BJ (cell line): ENCODE data around the gene CIDEB. TPM values are rescaled to one million over a fixed set of nuclear protein-coding genes. Genes with fewer than 3 reads are reported as not detected.

ENCODE experiments used
- CTCF ChIA-PET: fragments of 350-600 bp; formaldehyde crosslinking; extraction: SDS; loops from one replicate; lab custom pipeline; 2021; ENCODE audit warnings: antibody characterized with exemption, inconsistent platforms; lab: Yijun Ruan, JAX
- POLR2A ChIA-PET: fragments of 300-600 bp; sonication (Branson Sonifier 250); formaldehyde crosslinking; extraction: SDS; loops from one replicate; lab custom pipeline; 2021; ENCODE audit warnings: antibody characterized with exemption; lab: Charles Lee
- DNase-seq: peaks from one replicate; pipeline ENCODE4 v3.0.0-alpha.2; 2011; ENCODE audit warnings: low read depth
- H3K27me3 ChIP-seq: 2 replicates; pipeline ENCODE4 v1.6.0; 2011; ENCODE audit warnings: low read length; ENCODE audit not compliant: control insufficient read depth, insufficient read depth
- H3K36me3 ChIP-seq: 2 replicates; pipeline ENCODE4 v1.5.1; 2011; ENCODE audit warnings: low read length; ENCODE audit not compliant: control insufficient read depth, insufficient read depth
- H3K4me3 ChIP-seq: 2 replicates; pipeline ENCODE4 v1.5.1; 2011; ENCODE audit warnings: low read depth, mild to moderate bottlenecking, control low read depth, low read length
- polyA plus RNA-seq: library from polyadenylated mRNA; depleted of rRNA; stranded (reverse); fragments of >200 nt; gene quantifications from 2 replicates; pipeline ENCODE4 v1.2.3, GENCODE V29; 2011
- TF ChIP-seq, protein P1 (sequence below): IDR thresholded peaks from 2 replicates; pipeline ENCODE4 v1.5.1; 2011; ENCODE audit warnings: low read depth, mild to moderate bottlenecking, control low read depth, inconsistent platforms, low read length, moderate library complexity; ENCODE audit not compliant: insufficient read depth

The CIDEB gene
- polyA plus RNA-seq, 1 experiment = 0.98 TPM

DNA sequence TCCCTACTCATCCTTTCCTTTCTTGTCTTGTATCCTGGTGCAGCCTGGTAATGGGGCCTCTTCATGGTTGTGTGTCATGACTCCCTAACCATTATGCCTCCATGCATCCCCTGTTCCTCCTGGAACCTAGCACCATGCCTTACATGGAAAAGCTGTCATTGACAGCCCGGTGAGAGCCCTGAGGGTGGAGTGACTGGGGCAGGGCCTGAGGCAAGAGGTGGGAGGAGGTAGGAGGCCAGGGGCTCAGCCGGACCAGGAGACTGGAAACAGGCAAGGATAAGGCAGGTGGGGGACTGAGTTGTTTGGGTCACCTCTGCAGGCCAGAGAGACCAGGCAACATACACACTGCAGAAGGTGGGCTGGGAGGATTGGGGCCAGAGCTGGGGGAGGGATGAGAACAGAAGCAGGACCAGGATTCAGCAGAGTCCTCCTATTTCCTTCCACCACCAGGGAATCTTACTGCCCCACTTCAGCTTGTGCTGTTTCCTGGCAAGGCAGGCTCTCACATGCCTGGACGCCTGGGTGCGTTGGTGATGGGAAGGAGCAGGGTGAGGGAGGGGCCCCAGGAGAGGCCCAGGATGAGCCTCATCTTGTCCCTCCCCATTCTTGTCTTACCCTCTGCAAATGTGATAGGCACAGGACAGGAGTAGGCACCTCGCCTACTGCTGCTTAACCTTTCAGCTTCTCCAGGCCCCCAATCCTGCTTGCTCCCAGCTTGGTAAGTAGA, 1.9 kb upstream of the CIDEB start, which contains the start of gene LTB4R2:
TSS of gene LTB4R2 (plus strand) at position 603 of the 727 bp plus-strand sequence. CDS start 525 bp downstream, outside the sequence.
- peak within 1 kb of the TSS; percentile 25 for H3K4me3 ChIP-seq
- ChIA-PET CTCF (interaction anchor here (0.7 to 8.0 kb wide), 19 partner anchors 9 to 252 kb away, joined by 3 to 107 read pairs (median 7); partner anchors contain the start of genes CBLN3, DHRS1, KHNYN and NOP9), POLR2A (interaction anchor here (1.1 kb wide), 1 partner anchor 114 kb away, joined by 3 read pairs; the partner anchor contains the start of gene TM9SF1)
- no peak for DNase-seq
- no peaks in the 10 kb centered on the region for H3K27me3 ChIP-seq
- TF ChIP-seq, protein P1, sequence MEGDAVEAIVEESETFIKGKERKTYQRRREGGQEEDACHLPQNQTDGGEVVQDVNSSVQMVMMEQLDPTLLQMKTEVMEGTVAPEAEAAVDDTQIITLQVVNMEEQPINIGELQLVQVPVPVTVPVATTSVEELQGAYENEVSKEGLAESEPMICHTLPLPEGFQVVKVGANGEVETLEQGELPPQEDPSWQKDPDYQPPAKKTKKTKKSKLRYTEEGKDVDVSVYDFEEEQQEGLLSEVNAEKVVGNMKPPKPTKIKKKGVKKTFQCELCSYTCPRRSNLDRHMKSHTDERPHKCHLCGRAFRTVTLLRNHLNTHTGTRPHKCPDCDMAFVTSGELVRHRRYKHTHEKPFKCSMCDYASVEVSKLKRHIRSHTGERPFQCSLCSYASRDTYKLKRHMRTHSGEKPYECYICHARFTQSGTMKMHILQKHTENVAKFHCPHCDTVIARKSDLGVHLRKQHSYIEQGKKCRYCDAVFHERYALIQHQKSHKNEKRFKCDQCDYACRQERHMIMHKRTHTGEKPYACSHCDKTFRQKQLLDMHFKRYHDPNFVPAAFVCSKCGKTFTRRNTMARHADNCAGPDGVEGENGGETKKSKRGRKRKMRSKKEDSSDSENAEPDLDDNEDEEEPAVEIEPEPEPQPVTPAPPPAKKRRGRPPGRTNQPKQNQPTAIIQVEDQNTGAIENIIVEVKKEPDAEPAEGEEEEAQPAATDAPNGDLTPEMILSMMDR = no peak
- peaks cover 12% of the 10 kb centered on the region for H3K36me3 ChIP-seq

DNA sequence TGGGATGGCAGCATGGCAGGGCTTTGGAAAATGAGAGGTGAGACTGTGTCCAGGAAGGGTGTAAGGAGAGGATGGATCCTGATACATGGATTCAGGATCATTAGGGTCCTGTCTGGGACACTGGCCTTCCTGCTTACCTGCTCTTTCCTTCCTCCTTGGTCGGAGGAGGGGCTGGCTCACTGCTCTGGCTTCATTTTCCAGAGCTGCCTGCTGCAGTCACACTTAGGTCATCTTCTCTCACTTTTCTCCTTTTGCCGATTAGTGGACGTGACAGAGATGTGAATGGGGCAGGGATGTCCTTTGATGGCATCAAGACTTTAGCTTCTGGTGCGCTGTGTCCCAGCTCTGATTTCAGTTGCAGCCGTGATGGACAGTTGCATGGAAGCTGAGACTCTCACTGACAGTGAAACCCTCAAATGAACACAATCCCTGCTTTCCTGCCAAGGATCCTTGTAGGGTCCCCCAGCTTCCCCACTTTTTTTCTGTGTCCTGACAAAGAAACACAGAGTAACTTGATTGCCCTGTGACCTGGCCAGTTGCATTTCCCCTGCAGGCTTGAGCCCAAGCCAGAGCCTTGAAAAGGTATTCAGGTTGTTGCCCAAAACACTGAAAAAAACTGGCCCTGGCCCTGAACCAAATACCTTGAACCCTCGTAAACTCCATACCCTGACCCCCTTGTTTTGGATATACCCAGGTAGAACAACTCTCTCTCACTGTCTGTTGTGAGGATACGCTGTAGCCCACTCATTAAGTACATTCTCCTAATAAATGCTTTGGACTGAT, 756 bp upstream of the CIDEB start:
- TF ChIP-seq, protein P1 = no peak
- H3K4me3 ChIP-seq = no peak overlapping the region
- DNase-seq = no peak
- H3K36me3 ChIP-seq = peaks cover 17% of the 10 kb centered on the region
- ChIA-PET CTCF (interaction anchor here (0.6 to 8.0 kb wide), 36 partner anchors 8 to 258 kb away, joined by 3 to 107 read pairs (median 4); partner anchors contain the start of genes DHRS1, MDP1, NOP9 and PSME1), POLR2A (interaction anchor here (1.0 to 1.1 kb wide), 2 partner anchors 113 to 123 kb away, joined by 3 read pairs; partner anchors contain the start of gene TM9SF1)
- no peaks in the 10 kb centered on the region for H3K27me3 ChIP-seq

DNA sequence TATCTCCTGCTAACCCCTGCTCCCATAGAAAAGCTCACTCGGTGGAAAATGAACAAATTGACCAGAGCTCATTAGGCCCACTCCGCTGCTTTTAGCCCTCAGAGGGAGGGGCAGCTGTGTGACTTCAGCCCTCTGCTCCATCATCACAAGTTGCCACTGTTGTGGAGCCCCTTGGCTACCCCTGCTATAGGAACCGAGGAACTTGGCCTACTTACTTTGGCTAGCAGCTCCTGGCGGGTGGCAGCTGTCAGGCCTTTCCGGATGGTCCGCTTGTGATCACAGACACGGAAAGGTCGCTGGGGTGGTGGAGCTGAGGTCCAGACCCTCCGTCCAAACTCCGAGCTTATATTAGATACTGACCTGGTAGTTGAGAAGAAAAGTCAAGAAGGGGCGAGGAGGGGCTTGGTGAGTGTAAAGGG, 612 bp downstream of the CIDEB start:
- peaks cover 25% of the 10 kb centered on the region for H3K36me3 ChIP-seq

DNA sequence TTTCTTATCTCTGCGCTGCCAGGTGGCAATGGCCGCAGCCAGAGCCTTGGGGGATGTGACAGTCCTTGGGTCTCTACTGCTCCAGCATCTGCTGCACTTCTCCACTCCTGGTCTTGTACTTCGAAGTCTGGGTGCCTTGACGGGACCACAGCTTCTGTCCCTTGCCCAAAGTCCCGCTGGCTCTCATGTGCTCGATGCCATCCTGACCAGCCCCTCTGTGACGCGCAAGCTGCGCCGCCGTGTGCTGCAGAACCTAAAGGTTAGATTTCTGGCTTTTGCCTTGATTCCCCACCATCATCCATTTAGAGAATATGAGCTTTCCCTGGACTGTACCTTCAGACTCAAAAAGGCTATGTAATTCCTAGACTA, 3.8 kb downstream of the CIDEB start:
- Histone ChIP-seq H3K36me3 (peaks cover 31% of the 10 kb centered on the region), H3K27me3 (no peaks in the 10 kb centered on the region), H3K4me3 (no peak overlapping the region)
- ChIA-PET CTCF (interaction anchor here (0.6 to 1.6 kb wide), 4 partner anchors 17 to 128 kb away, joined by 3 read pairs; no protein-coding TSS in a partner anchor), POLR2A (no interaction called here)
- DNase-seq = no peak
- TF ChIP-seq, protein P1 = no peak

More for the DNA sequence above, 612 bp downstream of the CIDEB start:
- TF ChIP-seq, protein P1 = no peak
- ChIA-PET CTCF (interaction anchor here (0.8 to 8.0 kb wide), 23 partner anchors 9 to 134 kb away, joined by 3 to 107 read pairs (median 6); partner anchors contain the start of genes DHRS1, NOP9, RABGGTA and TINF2), POLR2A (no interaction called here)
- no peak for DNase-seq
- Histone ChIP-seq H3K4me3 (no peak overlapping the region), H3K27me3 (no peaks in the 10 kb centered on the region)
